GM12891 (cell line): ENCODE results near the gene ZFAND2A.

Experiments used
- POLR2A ChIP-seq: IDR thresholded peaks from 2 replicates; pipeline ENCODE4 v1.6.1; 2011; ENCODE audit warnings: low read depth, low read length, control low read depth
- POLR2AphosphoS5 ChIP-seq: IDR thresholded peaks from 2 replicates; pipeline ENCODE4 v1.6.1; 2011; ENCODE audit warnings: low read depth, low read length, control low read depth
- TAF1 ChIP-seq: IDR thresholded peaks from 2 replicates; pipeline ENCODE4 v1.6.1; 2011; ENCODE audit warnings: low read depth, low read length, control low read depth

GRCh38 chr7:1181031-1181430, 21.0 kb upstream of the ZFAND2A start:
- TF ChIP-seq POLR2AphosphoS5, result no peak
- TF ChIP-seq POLR2A, result no peak
- no peak for TF ChIP-seq TAF1
